HepG2 (cell line): ENCODE measurements around the gene DOCK4. TPM values are rescaled to one million over a fixed set of nuclear protein-coding genes. Genes with fewer than 3 reads are reported as not detected.

Experiments
- AKAP8 ChIP-seq: sonication (generic); formaldehyde crosslinking; IDR thresholded peaks from 2 replicates; pipeline ENCODE4 v1.5.1; 2020; ENCODE audit warnings: mild to moderate bottlenecking, missing genetic modification reagents
- ATM ChIP-seq: fragments of 450-650 bp; IDR thresholded peaks from 2 replicates; pipeline ENCODE4 v1.7.1; 2017; ENCODE audit warnings: mild to moderate bottlenecking, borderline replicate concordance
- BRCA1 ChIP-seq: sonication (generic); formaldehyde crosslinking; IDR thresholded peaks from 2 replicates; pipeline ENCODE4 v1.4.0; 2020; ENCODE audit warnings: missing genetic modification reagents
- CREM ChIP-seq, 2 experiments: sonication (generic) in 1 of 2; formaldehyde crosslinking in 1 of 2; IDR thresholded peaks; 2 replicates each; pipeline versions ENCODE4 v1.4.0 to v1.6.1; 2016 to 2020; ENCODE audit warnings: antibody characterized with exemption in 1 of 2, mild to moderate bottlenecking in 1 of 2, missing genetic modification reagents in 1 of 2
- FOSL1 ChIP-seq: sonication (generic); formaldehyde crosslinking; IDR thresholded peaks from 2 replicates; pipeline ENCODE4 v1.9.0; 2021; ENCODE audit warnings: missing genetic modification reagents, borderline replicate concordance
- HDAC6 ChIP-seq: fragments of 200-600 bp; sonication (generic); IDR thresholded peaks from 2 replicates; pipeline ENCODE4 v1.7.0; 2017; ENCODE audit warnings: mild to moderate bottlenecking, antibody characterized with exemption, low read length, low read depth
- MAFF ChIP-seq: IDR thresholded peaks from 2 replicates; pipeline ENCODE4 v1.6.1; 2011; ENCODE audit warnings: low read depth, low read length, improper control_type of control experiment
- NR2C2 ChIP-seq: sonication (generic); formaldehyde crosslinking; IDR thresholded peaks from 2 replicates; pipeline ENCODE4 v1.4.0; 2020; ENCODE audit warnings: missing genetic modification reagents, mild to moderate bottlenecking, moderate library complexity, borderline replicate concordance
- RCOR2 ChIP-seq: IDR thresholded peaks from 2 replicates; pipeline ENCODE4 v1.6.1; 2016; ENCODE audit warnings: missing biosample characterization, missing genetic modification reagents
- SAFB2 ChIP-seq: sonication (generic); formaldehyde crosslinking; IDR thresholded peaks from 2 replicates; pipeline ENCODE4 v1.5.1; 2020; ENCODE audit warnings: missing genetic modification reagents, low read depth, mild to moderate bottlenecking, borderline replicate concordance
- SSRP1 ChIP-seq: IDR thresholded peaks from 2 replicates; pipeline ENCODE4 v1.6.1; 2016; ENCODE audit warnings: control low read depth
- TEAD3 ChIP-seq: optimal IDR thresholded peaks from 2 replicates; pipeline ENCODE3; 2016; ENCODE audit warnings: borderline replicate concordance
- XRCC5 ChIP-seq: fragments of 200-400 bp; formaldehyde crosslinking; optimal IDR thresholded peaks from 2 replicates; pipeline ENCODE3; 2017; ENCODE audit warnings: mild to moderate bottlenecking, low read length
- ZFP1 ChIP-seq: IDR thresholded peaks from 2 replicates; pipeline ENCODE4 v1.6.1; 2016
- ZFP36 ChIP-seq: fragments of 150-350 bp; IDR thresholded peaks from 2 replicates; pipeline ENCODE4 v1.6.1; 2018; ENCODE audit warnings: borderline replicate concordance, low read length, low read depth; ENCODE audit not compliant: partially characterized antibody
- ZMAT3 ChIP-seq: sonication (generic); formaldehyde crosslinking; conservative IDR thresholded peaks from 2 replicates; pipeline ENCODE4 v1.7.0; 2021; ENCODE audit warnings: missing genetic modification reagents
- ZNF430 ChIP-seq: sonication (generic); formaldehyde crosslinking; IDR thresholded peaks from 2 replicates; pipeline ENCODE4 v1.9.0; 2021; ENCODE audit warnings: mild to moderate bottlenecking, missing genetic modification reagents
- polyA plus RNA-seq, 8 experiments: library from polyadenylated mRNA; depleted of rRNA in 3 of 8; stranded (reverse) in 7 of 8; unstranded in 1 of 8; fragments of >200 nt; fragmentation: Illumina TruSeq in 4 of 8; extraction: Trizol in 4 of 8; gene quantifications; 2 replicates each; pipeline versions ENCODE4 v1.2.1 to v1.2.3, GENCODE V29; 2011 to 2016; ENCODE audit warnings: low read depth in 4 of 8, missing spikeins in 1 of 8, mixed read lengths in 1 of 8; ENCODE audit not compliant: insufficient read depth in 1 of 8
- total RNA-seq, 5 experiments: library from RNA; depleted of rRNA; stranded (reverse); fragments of >200 nt; fragmentation: Illumina TruSeq; extraction: Trizol; gene quantifications; 2 replicates each; pipeline ENCODE4 v1.2.3, GENCODE V29; 2016; ENCODE audit warnings: low read depth in 1 of 5
- TF ChIP-seq, protein P1 (sequence below): IDR thresholded peaks from 2 replicates; pipeline ENCODE4 v1.6.1; 2012; ENCODE audit warnings: low read depth, low read length, improper control_type of control experiment
- TF ChIP-seq, protein P2 (sequence below): sonication (generic); formaldehyde crosslinking; conservative IDR thresholded peaks from 2 replicates; pipeline ENCODE4 v1.4.0; 2020; ENCODE audit warnings: missing genetic modification reagents
- TF ChIP-seq, protein P3 (sequence below): sonication (generic); formaldehyde crosslinking; IDR thresholded peaks from 2 replicates; pipeline ENCODE4 v1.5.1; 2020; ENCODE audit warnings: missing genetic modification reagents, mild to moderate bottlenecking, borderline replicate concordance
- TF ChIP-seq, protein P4 (sequence below), 2 experiments: IDR thresholded peaks; 2 replicates each; pipeline ENCODE4 v1.6.1; 2011 to 2012; ENCODE audit warnings: low read length in 2 of 2, borderline replicate concordance in 1 of 2, low read depth in 1 of 2, mild to moderate bottlenecking in 1 of 2, moderate library complexity in 1 of 2

Gene DOCK4
- total and polyA plus RNA-seq, 2 of the 13 experiments (the other 11 are each of a cell fraction or from before 2014, with no cell fraction given): 13.5 to 17.4 TPM

DNA sequence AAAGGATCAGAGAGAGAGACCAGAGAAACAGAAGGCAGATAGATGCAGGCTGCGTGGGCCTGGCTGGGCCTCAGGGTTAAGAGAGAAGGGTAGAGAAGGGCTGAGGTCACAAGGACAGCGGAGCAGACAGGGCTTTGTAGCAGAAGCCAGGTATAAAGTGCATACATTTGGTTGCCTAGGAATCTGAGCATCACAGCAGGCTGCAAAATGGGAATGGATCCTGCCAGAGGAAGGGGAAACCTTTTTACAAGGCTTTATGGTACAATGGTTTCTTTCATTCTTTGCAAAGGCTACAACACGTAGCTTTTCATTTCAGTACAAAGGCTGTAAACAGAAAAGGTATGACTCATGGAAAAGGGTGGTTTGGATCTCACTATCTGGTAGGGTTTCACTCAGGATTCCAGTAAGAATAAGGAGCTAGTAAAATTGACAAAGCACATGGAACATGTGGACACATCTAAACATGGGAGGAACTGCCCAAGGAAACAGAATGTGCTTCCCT lies 275.1 kb downstream of the DOCK4 start (continued):
- peak; percentile 37 for TF ChIP-seq MAFF
- TF ChIP-seq FOSL1: peak; percentile 78; the same call in 1 of the 2 replicates
- no peak for TF ChIP-seq AKAP8 (CRISPR knock-in tag)
- no peak for TF ChIP-seq ZNF430 (CRISPR knock-in tag)
- no peak for TF ChIP-seq SSRP1
- peak; percentile 58 for TF ChIP-seq CREM (IDR thresholded peaks at IDR 0.05)
- TF ChIP-seq CREM (CRISPR knock-in tag; IDR thresholded peaks at IDR 0.05): no peak
- no peak for TF ChIP-seq ZFP36
- TF ChIP-seq TEAD3 (CRISPR knock-in tag): peak; percentile 50
- TF ChIP-seq, protein P1, sequence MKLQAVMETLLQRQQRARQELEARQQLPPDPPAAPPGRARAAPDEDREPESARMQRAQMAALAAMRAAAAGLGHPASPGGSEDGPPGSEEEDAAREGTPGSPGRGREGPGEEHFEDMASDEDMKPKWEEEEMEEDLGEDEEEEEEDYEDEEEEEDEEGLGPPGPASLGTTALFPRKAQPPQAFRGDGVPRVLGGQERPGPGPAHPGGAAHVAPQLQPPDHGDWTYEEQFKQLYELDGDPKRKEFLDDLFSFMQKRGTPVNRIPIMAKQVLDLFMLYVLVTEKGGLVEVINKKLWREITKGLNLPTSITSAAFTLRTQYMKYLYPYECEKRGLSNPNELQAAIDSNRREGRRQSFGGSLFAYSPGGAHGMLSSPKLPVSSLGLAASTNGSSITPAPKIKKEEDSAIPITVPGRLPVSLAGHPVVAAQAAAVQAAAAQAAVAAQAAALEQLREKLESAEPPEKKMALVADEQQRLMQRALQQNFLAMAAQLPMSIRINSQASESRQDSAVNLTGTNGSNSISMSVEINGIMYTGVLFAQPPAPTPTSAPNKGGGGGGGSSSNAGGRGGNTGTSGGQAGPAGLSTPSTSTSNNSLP: peak; percentile 63; the same call in 1 of the 2 replicates
- peak; percentile 100 for TF ChIP-seq ZFP1
- TF ChIP-seq XRCC5: peak; percentile 57
- 0 out of 2 replicates have a peak, but pooled peaks have one; percentile 4 for TF ChIP-seq NR2C2 (CRISPR knock-in tag)
- TF ChIP-seq, protein P2, sequence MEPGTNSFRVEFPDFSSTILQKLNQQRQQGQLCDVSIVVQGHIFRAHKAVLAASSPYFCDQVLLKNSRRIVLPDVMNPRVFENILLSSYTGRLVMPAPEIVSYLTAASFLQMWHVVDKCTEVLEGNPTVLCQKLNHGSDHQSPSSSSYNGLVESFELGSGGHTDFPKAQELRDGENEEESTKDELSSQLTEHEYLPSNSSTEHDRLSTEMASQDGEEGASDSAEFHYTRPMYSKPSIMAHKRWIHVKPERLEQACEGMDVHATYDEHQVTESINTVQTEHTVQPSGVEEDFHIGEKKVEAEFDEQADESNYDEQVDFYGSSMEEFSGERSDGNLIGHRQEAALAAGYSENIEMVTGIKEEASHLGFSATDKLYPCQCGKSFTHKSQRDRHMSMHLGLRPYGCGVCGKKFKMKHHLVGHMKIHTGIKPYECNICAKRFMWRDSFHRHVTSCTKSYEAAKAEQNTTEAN: 0 out of 2 replicates have a peak, but pooled peaks have one; percentile 53
- peak; percentile 71; the same call in 1 of the 2 replicates for TF ChIP-seq RCOR2
- TF ChIP-seq BRCA1 (CRISPR knock-in tag): no peak
- TF ChIP-seq, protein P3, sequence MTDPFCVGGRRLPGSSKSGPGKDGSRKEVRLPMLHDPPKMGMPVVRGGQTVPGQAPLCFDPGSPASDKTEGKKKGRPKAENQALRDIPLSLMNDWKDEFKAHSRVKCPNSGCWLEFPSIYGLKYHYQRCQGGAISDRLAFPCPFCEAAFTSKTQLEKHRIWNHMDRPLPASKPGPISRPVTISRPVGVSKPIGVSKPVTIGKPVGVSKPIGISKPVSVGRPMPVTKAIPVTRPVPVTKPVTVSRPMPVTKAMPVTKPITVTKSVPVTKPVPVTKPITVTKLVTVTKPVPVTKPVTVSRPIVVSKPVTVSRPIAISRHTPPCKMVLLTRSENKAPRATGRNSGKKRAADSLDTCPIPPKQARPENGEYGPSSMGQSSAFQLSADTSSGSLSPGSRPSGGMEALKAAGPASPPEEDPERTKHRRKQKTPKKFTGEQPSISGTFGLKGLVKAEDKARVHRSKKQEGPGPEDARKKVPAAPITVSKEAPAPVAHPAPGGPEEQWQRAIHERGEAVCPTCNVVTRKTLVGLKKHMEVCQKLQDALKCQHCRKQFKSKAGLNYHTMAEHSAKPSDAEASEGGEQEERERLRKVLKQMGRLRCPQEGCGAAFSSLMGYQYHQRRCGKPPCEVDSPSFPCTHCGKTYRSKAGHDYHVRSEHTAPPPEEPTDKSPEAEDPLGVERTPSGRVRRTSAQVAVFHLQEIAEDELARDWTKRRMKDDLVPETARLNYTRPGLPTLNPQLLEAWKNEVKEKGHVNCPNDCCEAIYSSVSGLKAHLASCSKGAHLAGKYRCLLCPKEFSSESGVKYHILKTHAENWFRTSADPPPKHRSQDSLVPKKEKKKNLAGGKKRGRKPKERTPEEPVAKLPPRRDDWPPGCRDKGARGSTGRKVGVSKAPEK (CRISPR knock-in tag): no peak
- TF ChIP-seq HDAC6: no peak
- TF ChIP-seq ZMAT3 (CRISPR knock-in tag): 0 out of 2 replicates have a peak, but pooled peaks have one; percentile 43
- TF ChIP-seq ATM: no peak
- TF ChIP-seq SAFB2 (CRISPR knock-in tag): no peak
- TF ChIP-seq, protein P4, sequence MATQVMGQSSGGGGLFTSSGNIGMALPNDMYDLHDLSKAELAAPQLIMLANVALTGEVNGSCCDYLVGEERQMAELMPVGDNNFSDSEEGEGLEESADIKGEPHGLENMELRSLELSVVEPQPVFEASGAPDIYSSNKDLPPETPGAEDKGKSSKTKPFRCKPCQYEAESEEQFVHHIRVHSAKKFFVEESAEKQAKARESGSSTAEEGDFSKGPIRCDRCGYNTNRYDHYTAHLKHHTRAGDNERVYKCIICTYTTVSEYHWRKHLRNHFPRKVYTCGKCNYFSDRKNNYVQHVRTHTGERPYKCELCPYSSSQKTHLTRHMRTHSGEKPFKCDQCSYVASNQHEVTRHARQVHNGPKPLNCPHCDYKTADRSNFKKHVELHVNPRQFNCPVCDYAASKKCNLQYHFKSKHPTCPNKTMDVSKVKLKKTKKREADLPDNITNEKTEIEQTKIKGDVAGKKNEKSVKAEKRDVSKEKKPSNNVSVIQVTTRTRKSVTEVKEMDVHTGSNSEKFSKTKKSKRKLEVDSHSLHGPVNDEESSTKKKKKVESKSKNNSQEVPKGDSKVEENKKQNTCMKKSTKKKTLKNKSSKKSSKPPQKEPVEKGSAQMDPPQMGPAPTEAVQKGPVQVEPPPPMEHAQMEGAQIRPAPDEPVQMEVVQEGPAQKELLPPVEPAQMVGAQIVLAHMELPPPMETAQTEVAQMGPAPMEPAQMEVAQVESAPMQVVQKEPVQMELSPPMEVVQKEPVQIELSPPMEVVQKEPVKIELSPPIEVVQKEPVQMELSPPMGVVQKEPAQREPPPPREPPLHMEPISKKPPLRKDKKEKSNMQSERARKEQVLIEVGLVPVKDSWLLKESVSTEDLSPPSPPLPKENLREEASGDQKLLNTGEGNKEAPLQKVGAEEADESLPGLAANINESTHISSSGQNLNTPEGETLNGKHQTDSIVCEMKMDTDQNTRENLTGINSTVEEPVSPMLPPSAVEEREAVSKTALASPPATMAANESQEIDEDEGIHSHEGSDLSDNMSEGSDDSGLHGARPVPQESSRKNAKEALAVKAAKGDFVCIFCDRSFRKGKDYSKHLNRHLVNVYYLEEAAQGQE (IDR thresholded peaks at IDR 0.05; ENCODE audit: borderline replicate concordance in 1 of 2, low read depth in 1 of 2, low read length in 2 of 2): peak in 1 of 2 experiments; percentile 8; a peak in 1 of 4 replicates
